Astrocyte (in vitro differentiated cells and primary cell): Measurements from ENCODE around the gene SMIM41. TPM values are rescaled to one million over a fixed set of nuclear protein-coding genes. Genes with fewer than 3 reads are reported as not detected.
A peak's percentile ranks its signal among the peaks of the same experiment; 100 is the strongest.

Experiments used
- DNase-seq: peaks from one replicate; pipeline ENCODE4 v3.0.0-alpha.2; 2010; ENCODE audit warnings: low read depth
- FAIRE-seq: peaks from 2 replicates; lab custom pipeline; 2011; peaks lifted over from hg19 to GRCh38; lab: Jason Lieb, UNC
- H2AFZ ChIP-seq: 2 replicates; pipeline ENCODE4 v1.6.0; 2012; ENCODE audit warnings: low read depth, low read length, inconsistent platforms
- H3K27ac ChIP-seq: 2 replicates; pipeline ENCODE4 v1.5.1; 2011; ENCODE audit warnings: low read depth, low read length, inconsistent platforms
- H3K27me3 ChIP-seq: 2 replicates; pipeline ENCODE4 v1.6.0; 2011; ENCODE audit warnings: low read length, inconsistent platforms; ENCODE audit not compliant: insufficient read depth
- H3K36me3 ChIP-seq: 2 replicates; pipeline ENCODE4 v1.5.1; 2011; ENCODE audit warnings: low read length, inconsistent platforms; ENCODE audit not compliant: insufficient read depth
- H3K4me1 ChIP-seq: 2 replicates; pipeline ENCODE4 v1.5.1; 2011; ENCODE audit warnings: low read length, inconsistent platforms; ENCODE audit not compliant: insufficient read depth
- H3K4me2 ChIP-seq: 2 replicates; pipeline ENCODE4 v1.6.0; 2012; ENCODE audit warnings: low read length, inconsistent platforms
- H3K4me3 ChIP-seq: 2 replicates; pipeline ENCODE4 v1.5.1; 2011; ENCODE audit warnings: low read depth, mild to moderate bottlenecking, low read length, inconsistent platforms; ENCODE audit not compliant: insufficient read depth
- H3K79me2 ChIP-seq: 2 replicates; pipeline ENCODE4 v1.6.0; 2012; ENCODE audit warnings: mild to moderate bottlenecking, low read length, inconsistent platforms; ENCODE audit not compliant: insufficient read depth
- H3K9ac ChIP-seq: 2 replicates; pipeline ENCODE4 v1.6.0; 2012; ENCODE audit warnings: mild to moderate bottlenecking, low read length, inconsistent platforms
- H3K9me3 ChIP-seq: 2 replicates; pipeline ENCODE4 v1.5.1; 2012; ENCODE audit warnings: low read depth, mild to moderate bottlenecking, low read length, inconsistent platforms; ENCODE audit not compliant: insufficient read depth
- H4K20me1 ChIP-seq: 2 replicates; pipeline ENCODE4 v1.6.0; 2012; ENCODE audit warnings: low read length, inconsistent platforms; ENCODE audit not compliant: insufficient read depth
- H3K27ac Mint-ChIP-seq: one replicate; pipeline ENCODE4 v1.8.0; 2021; ENCODE audit warnings: mild to moderate bottlenecking, mixed read lengths; ENCODE audit not compliant: unreplicated experiment
- H3K27me3 Mint-ChIP-seq: one replicate; pipeline ENCODE4 v1.8.0; 2021; ENCODE audit warnings: low read depth, mixed read lengths; ENCODE audit not compliant: unreplicated experiment
- H3K36me3 Mint-ChIP-seq: one replicate; pipeline ENCODE4 v1.8.0; 2021; ENCODE audit warnings: low read depth, mixed read lengths; ENCODE audit not compliant: unreplicated experiment
- H3K4me1 Mint-ChIP-seq: one replicate; pipeline ENCODE4 v1.8.0; 2021; ENCODE audit warnings: low read depth, mixed read lengths; ENCODE audit not compliant: unreplicated experiment
- H3K4me3 Mint-ChIP-seq: one replicate; pipeline ENCODE4 v1.8.0; 2021; ENCODE audit warnings: mild to moderate bottlenecking, moderate library complexity, mixed read lengths; ENCODE audit not compliant: unreplicated experiment
- H3K9me3 Mint-ChIP-seq: one replicate; pipeline ENCODE4 v1.8.0; 2021; ENCODE audit warnings: mild to moderate bottlenecking, mixed read lengths; ENCODE audit not compliant: unreplicated experiment
- EZH2 ChIP-seq: IDR thresholded peaks from 2 replicates; pipeline ENCODE4 v1.6.1; 2012; ENCODE audit warnings: mild to moderate bottlenecking, low read length, inconsistent platforms; ENCODE audit not compliant: insufficient read depth
- total RNA-seq: library from RNA; stranded (reverse); gene quantifications from 2 replicates; pipeline ENCODE4 v1.2.1, GENCODE V29; 2021
- TF ChIP-seq, protein P1 (sequence below): IDR thresholded peaks from 2 replicates; pipeline ENCODE4 v1.5.1; 2011; ENCODE audit warnings: low read depth, mild to moderate bottlenecking, inconsistent platforms, low read length, moderate library complexity; ENCODE audit not compliant: insufficient read depth

Gene SMIM41
- total RNA-seq, 1 donor from 2014 or later, result 0.18 TPM

DNA sequence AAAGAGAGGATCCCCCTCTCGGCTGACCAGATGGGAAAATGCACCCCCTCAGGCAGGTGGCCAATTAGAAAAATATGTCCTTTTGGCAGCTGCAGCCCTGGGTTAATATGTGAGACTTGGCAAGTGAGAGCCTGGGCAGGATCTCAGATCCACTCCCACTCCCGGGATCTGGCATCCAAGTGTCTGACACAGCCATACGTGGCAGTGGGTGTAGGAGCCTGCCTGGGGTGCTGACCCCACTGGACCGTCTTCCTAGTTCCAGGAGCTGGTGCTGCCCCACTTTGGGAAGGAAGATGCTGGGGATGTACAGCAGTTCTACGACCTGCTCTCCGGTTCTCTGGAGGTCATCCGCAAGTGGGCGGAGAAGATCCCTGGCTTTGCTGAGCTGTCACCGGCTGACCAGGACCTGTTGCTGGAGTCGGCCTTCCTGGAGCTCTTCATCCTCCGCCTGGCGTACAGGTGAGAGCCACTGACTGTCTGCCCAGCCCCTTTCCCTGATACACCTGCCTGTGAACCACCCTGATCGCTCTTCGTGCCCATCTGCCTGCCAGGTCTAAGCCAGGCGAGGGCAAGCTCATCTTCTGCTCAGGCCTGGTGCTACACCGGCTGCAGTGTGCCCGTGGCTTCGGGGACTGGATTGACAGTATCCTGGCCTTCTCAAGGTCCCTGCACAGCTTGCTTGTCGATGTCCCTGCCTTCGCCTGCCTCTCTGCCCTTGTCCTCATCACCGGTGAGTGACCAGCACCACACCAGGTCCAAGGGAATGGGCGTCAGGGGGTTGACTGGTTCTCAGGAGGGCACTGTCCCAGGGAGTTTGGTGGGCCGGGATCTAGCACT is 22.5 kb upstream of the SMIM41 start:
- Histone ChIP-seq H3K4me1 (no peaks in the 10 kb centered on the region), H2AFZ (no peak overlapping the region), H3K79me2 (no peaks in the 10 kb centered on the region), H3K9me3 (no peaks in the 10 kb centered on the region), H3K36me3 (no peaks in the 10 kb centered on the region), H3K27ac (no peak overlapping the region), H3K9ac (no peak overlapping the region), H3K4me3 (no peak overlapping the region), H3K27me3 (no peaks in the 10 kb centered on the region), H3K4me2 (no peak overlapping the region), H4K20me1 (peaks cover 26% of the 10 kb centered on the region)
- Mint-ChIP-seq H3K9me3 (no peaks in the 10 kb centered on the region), H3K27me3 (peaks cover 10% of the 10 kb centered on the region), H3K27ac (no peak overlapping the region), H3K4me1 (no peaks in the 10 kb centered on the region), H3K36me3 (no peaks in the 10 kb centered on the region), H3K4me3 (no peak overlapping the region)
- TF ChIP-seq, protein P1, sequence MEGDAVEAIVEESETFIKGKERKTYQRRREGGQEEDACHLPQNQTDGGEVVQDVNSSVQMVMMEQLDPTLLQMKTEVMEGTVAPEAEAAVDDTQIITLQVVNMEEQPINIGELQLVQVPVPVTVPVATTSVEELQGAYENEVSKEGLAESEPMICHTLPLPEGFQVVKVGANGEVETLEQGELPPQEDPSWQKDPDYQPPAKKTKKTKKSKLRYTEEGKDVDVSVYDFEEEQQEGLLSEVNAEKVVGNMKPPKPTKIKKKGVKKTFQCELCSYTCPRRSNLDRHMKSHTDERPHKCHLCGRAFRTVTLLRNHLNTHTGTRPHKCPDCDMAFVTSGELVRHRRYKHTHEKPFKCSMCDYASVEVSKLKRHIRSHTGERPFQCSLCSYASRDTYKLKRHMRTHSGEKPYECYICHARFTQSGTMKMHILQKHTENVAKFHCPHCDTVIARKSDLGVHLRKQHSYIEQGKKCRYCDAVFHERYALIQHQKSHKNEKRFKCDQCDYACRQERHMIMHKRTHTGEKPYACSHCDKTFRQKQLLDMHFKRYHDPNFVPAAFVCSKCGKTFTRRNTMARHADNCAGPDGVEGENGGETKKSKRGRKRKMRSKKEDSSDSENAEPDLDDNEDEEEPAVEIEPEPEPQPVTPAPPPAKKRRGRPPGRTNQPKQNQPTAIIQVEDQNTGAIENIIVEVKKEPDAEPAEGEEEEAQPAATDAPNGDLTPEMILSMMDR, result no peak
- TF ChIP-seq EZH2, result no peak
- DNase-seq (peak; percentile 32), FAIRE-seq (no peak)

DNA sequence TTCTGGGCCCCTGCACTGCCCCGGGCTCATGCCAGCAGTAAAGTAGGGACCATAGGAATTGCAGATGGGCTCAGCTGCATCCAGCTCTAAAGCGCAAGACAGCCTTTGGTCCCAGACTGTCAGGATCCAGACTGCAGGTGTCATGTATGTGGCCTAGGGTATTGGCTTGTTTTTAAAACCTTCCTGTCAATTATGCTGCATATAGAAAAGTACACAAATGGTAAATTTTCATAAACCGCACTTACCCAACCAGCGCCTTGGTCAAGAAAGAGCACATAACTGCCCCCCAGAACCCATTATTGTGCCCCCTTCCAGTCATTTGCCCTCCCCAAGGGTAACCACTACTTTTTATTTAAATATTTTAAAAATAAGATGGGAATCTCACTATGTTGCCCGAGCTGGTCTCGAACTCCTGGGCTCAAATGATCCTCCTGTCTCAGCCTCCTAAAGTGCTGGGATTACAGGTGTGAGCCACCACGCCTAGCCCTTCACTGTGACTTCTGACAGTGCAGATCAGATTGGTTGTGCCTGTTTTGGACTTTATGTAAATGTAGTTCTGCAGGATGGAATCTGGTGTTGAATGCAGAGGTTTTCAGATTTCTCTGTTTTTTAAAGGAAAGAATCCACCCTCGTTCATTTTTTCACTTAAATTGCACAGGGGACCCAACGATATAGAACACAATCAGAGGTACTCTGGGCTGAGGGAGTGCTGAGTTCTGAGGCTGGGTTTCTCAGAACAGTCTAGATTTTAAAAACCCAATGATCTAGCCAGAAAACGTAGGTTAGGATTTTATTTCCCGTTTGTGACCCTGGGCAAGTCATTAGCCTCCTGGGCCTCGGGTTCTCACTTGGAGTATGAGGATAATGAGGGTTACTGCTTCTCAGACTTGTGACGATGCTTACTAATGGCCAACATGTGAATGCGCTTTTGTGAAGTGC is 21.6 kb upstream of the SMIM41 start:
- H3K27me3 Mint-ChIP-seq, result peaks cover 12% of the 10 kb centered on the region
- no peaks in the 10 kb centered on the region for H3K4me1 Mint-ChIP-seq
- Histone ChIP-seq H3K9ac (no peak overlapping the region), H3K79me2 (no peaks in the 10 kb centered on the region), H3K4me1 (no peaks in the 10 kb centered on the region), H3K27me3 (no peaks in the 10 kb centered on the region), H4K20me1 (peaks cover 17% of the 10 kb centered on the region), H3K4me3 (no peak overlapping the region), H2AFZ (no peak overlapping the region), H3K9me3 (no peaks in the 10 kb centered on the region), H3K4me2 (no peak overlapping the region), H3K36me3 (no peaks in the 10 kb centered on the region), H3K27ac (no peak overlapping the region)
- no peaks in the 10 kb centered on the region for H3K36me3 Mint-ChIP-seq
- H3K9me3 Mint-ChIP-seq, result no peaks in the 10 kb centered on the region
- no peak for DNase-seq
- no peak for FAIRE-seq
- TF ChIP-seq, protein P1, result no peak
- TF ChIP-seq EZH2, result no peak
- H3K27ac Mint-ChIP-seq, result no peak overlapping the region
- H3K4me3 Mint-ChIP-seq, result no peak overlapping the region
